GM23338 (cell line): ENCODE data around the gene C2orf49. TPM values are rescaled to one million over a fixed set of nuclear protein-coding genes. Genes with fewer than 3 reads are reported as not detected.

Source experiments
- ATAC-seq: fragments of 200-7000 bp; cut with Tn5 transposase; 3 replicates; pipeline ENCODE4 v1.9.1; 2020
- DNase-seq: peaks from one replicate; pipeline ENCODE4 v3.0.0-alpha.2; 2015; ENCODE audit warnings: low spot score
- H2AFZ ChIP-seq: fragments of 200-600 bp; sonication (generic); 2 replicates; pipeline ENCODE4 v1.8.0; 2016; ENCODE audit warnings: antibody characterized with exemption, mild to moderate bottlenecking, moderate library complexity
- H3F3A ChIP-seq: fragments of 200-600 bp; sonication (generic); replicated peaks from 2 replicates; pipeline ENCODE4 v1.8.0; 2017; ENCODE audit warnings: antibody characterized with exemption, mixed run types, low read depth
- H3K27ac ChIP-seq: fragments of 200-600 bp; sonication (generic); 2 replicates; pipeline ENCODE4 v1.6.1; 2016; ENCODE audit warnings: low read depth
- H3K27me3 ChIP-seq: fragments of 200-600 bp; sonication (generic); 2 replicates; pipeline ENCODE4 v1.8.0; 2016; ENCODE audit warnings: mild to moderate bottlenecking, mixed run types, moderate library complexity; ENCODE audit not compliant: insufficient read depth
- H3K36me3 ChIP-seq: fragments of 200-600 bp; sonication (generic); 2 replicates; pipeline ENCODE4 v1.8.0; 2016; ENCODE audit warnings: mild to moderate bottlenecking; ENCODE audit not compliant: insufficient read depth
- H3K4me1 ChIP-seq: fragments of 200-600 bp; sonication (generic); 2 replicates; pipeline ENCODE4 v1.8.0; 2016; ENCODE audit warnings: mild to moderate bottlenecking, moderate library complexity; ENCODE audit not compliant: insufficient read depth
- H3K4me2 ChIP-seq: fragments of 200-600 bp; sonication (generic); 2 replicates; pipeline ENCODE4 v1.7.1; 2017; ENCODE audit warnings: mixed run types
- H3K4me3 ChIP-seq: fragments of 200-600 bp; sonication (generic); 2 replicates; pipeline ENCODE4 v1.6.1; 2016; ENCODE audit warnings: mixed run types
- H3K79me2 ChIP-seq: fragments of 200-600 bp; sonication (generic); replicated peaks from 2 replicates; pipeline ENCODE4 v1.8.0; 2017; ENCODE audit warnings: mild to moderate bottlenecking; ENCODE audit not compliant: insufficient read depth
- H3K9me2 ChIP-seq: fragments of 200-600 bp; sonication (generic); 2 replicates; pipeline ENCODE4 v1.8.0; 2017; ENCODE audit not compliant: insufficient read depth
- H4K20me1 ChIP-seq: fragments of 200-600 bp; sonication (generic); replicated peaks from 2 replicates; pipeline ENCODE4 v1.8.0; 2017; ENCODE audit warnings: mild to moderate bottlenecking; ENCODE audit not compliant: insufficient read depth
- H3K27ac Mint-ChIP-seq: 2 replicates; pipeline ENCODE4 v1.8.0; 2020; ENCODE audit warnings: inconsistent platforms, mild to moderate bottlenecking, moderate library complexity, mixed read lengths
- H3K27me3 Mint-ChIP-seq: 3 replicates; pipeline ENCODE4 v1.8.0; 2022; ENCODE audit warnings: low read depth, mild to moderate bottlenecking, moderate library complexity, mixed read lengths, inconsistent platforms; ENCODE audit not compliant: insufficient read depth, poor library complexity
- H3K36me3 Mint-ChIP-seq: 3 replicates; pipeline ENCODE4 v1.8.0; 2021; ENCODE audit warnings: low read depth, mild to moderate bottlenecking, inconsistent platforms, moderate library complexity, mixed read lengths
- H3K4me1 Mint-ChIP-seq: 3 replicates; pipeline ENCODE4 v1.8.0; 2020; ENCODE audit warnings: mild to moderate bottlenecking, inconsistent platforms, mixed read lengths
- H3K4me3 Mint-ChIP-seq: 3 replicates; pipeline ENCODE4 v1.8.0; 2021; ENCODE audit warnings: moderate library complexity, mild to moderate bottlenecking, inconsistent platforms, mixed read lengths
- H3K9me3 Mint-ChIP-seq: 3 replicates; pipeline ENCODE4 v1.8.0; 2020; ENCODE audit warnings: moderate library complexity, mild to moderate bottlenecking, inconsistent platforms, mixed read lengths
- CREB1 ChIP-seq: fragments of 250-450 bp; sonication (Bioruptor Pico); IDR thresholded peaks from 2 replicates; pipeline ENCODE4 v1.5.0; 2020; ENCODE audit warnings: low read depth, mild to moderate bottlenecking, moderate library complexity
- CTCF ChIP-seq, 2 experiments: fragments of 200-600 bp in 1 of 2; sonication (generic) in 1 of 2; conservative IDR thresholded peaks; 2 replicates each; pipeline versions ENCODE4 v1.5.1 to v1.6.1; 2016 to 2017; ENCODE audit warnings: antibody characterized with exemption in 2 of 2, low read depth in 2 of 2, mild to moderate bottlenecking in 2 of 2, moderate library complexity in 1 of 2
- ETS1 ChIP-seq: IDR thresholded peaks from 2 replicates; pipeline ENCODE4 v1.6.1; 2016; ENCODE audit warnings: antibody characterized with exemption
- EZH2 ChIP-seq: fragments of 200-600 bp; sonication (generic); IDR thresholded peaks from one replicate; pipeline ENCODE4 v1.8.0; 2017; ENCODE audit warnings: antibody characterized with exemption, mild to moderate bottlenecking, low read depth; ENCODE audit not compliant: unreplicated experiment
- EZH2phosphoT487 ChIP-seq: fragments of 200-600 bp; sonication (generic); IDR thresholded peaks from one replicate; pipeline ENCODE4 v1.8.1; 2018; ENCODE audit warnings: antibody characterized with exemption; ENCODE audit not compliant: unreplicated experiment
- JUNB ChIP-seq: IDR thresholded peaks from one replicate; pipeline ENCODE4 v1.6.1; 2016; ENCODE audit warnings: antibody characterized with exemption; ENCODE audit not compliant: unreplicated experiment
- NANOG ChIP-seq: IDR thresholded peaks from 2 replicates; pipeline ENCODE4 v1.6.1; 2016; ENCODE audit warnings: antibody characterized with exemption, borderline replicate concordance
- POLR2AphosphoS5 ChIP-seq: IDR thresholded peaks from 2 replicates; pipeline ENCODE4 v1.6.1; 2016; ENCODE audit warnings: antibody characterized with exemption, low read depth
- REST ChIP-seq: IDR thresholded peaks from one replicate; pipeline ENCODE4 v1.6.1; 2018; ENCODE audit warnings: antibody characterized with exemption; ENCODE audit not compliant: unreplicated experiment
- STAT1 ChIP-seq: IDR thresholded peaks from one replicate; pipeline ENCODE4 v1.6.1; 2016; ENCODE audit warnings: antibody characterized with exemption; ENCODE audit not compliant: unreplicated experiment
- ZNF114 ChIP-seq: fragments of 250-450 bp; sonication (Bioruptor Pico); IDR thresholded peaks from 2 replicates; pipeline ENCODE4 v1.5.0; 2020; ENCODE audit warnings: mild to moderate bottlenecking, moderate library complexity
- ZNF331 ChIP-seq: fragments of 250-450 bp; sonication (Bioruptor Pico); IDR thresholded peaks from 2 replicates; pipeline ENCODE4 v1.5.0; 2020; ENCODE audit warnings: low read depth, mild to moderate bottlenecking, moderate library complexity
- ZNF462 ChIP-seq: fragments of 250-450 bp; sonication (Bioruptor Pico); IDR thresholded peaks from 2 replicates; pipeline ENCODE4 v1.5.0; 2020; ENCODE audit warnings: mild to moderate bottlenecking, moderate library complexity
- polyA plus RNA-seq: library from polyadenylated mRNA; unstranded; fragments of >200 nt; fragmentation: Nextera tagmentation; extraction: Ambion mirVana; gene quantifications from 2 replicates; pipeline ENCODE4 v1.2.1, GENCODE V29; 2016
- total RNA-seq: library from RNA; depleted of rRNA; stranded (reverse); fragments of >200 nt; shearing (Covaris generic); gene quantifications from 2 replicates; pipeline ENCODE4 v1.2.3, GENCODE V29; 2014

Gene C2orf49
- total and polyA plus RNA-seq, 2 experiments from 2014 or later = 19.6 to 33.8 TPM

- H3K9me2 ChIP-seq = no peaks in the 10 kb centered on the region
- no peaks in the 10 kb centered on the region for H3K27me3 ChIP-seq
- DNase-seq = no peak
- no peaks in the 10 kb centered on the region for H3K9me3 Mint-ChIP-seq
- H3K4me3 Mint-ChIP-seq = no peak overlapping the region
- H2AFZ ChIP-seq = no peak overlapping the region
- H3F3A ChIP-seq = no peaks in the 10 kb centered on the region
- ATAC-seq = no peak
- H3K36me3 Mint-ChIP-seq = peaks cover 23% of the 10 kb centered on the region
- H3K4me3 ChIP-seq = no peak overlapping the region
- no peaks in the 10 kb centered on the region for H3K4me1 ChIP-seq
- no peak overlapping the region for H3K27ac Mint-ChIP-seq
- H4K20me1 ChIP-seq = no peaks in the 10 kb centered on the region; the same call in 1 of the 2 replicates
- no peaks in the 10 kb centered on the region for H3K36me3 ChIP-seq
- H3K27ac ChIP-seq = no peak overlapping the region
- no peak overlapping the region for H3K4me2 ChIP-seq
- H3K79me2 ChIP-seq = no peaks in the 10 kb centered on the region
- peaks cover 4% of the 10 kb centered on the region for H3K27me3 Mint-ChIP-seq
- H3K4me1 Mint-ChIP-seq = 0 out of 3 replicates have a peak, but pooled peaks cover 2% of the 10 kb centered on the region
- TF ChIP-seq EZH2phosphoT487 = no peak
- no peak for TF ChIP-seq JUNB
- TF ChIP-seq NANOG = no peak
- no peak for TF ChIP-seq CTCF (conservative IDR thresholded peaks at IDR 0.05; ENCODE audit: low read depth in 2 of 2)
- no peak for TF ChIP-seq POLR2AphosphoS5
- no peak for TF ChIP-seq ZNF114 (CRISPR knock-in tag)
- TF ChIP-seq ZNF331 (CRISPR knock-in tag) = no peak
- TF ChIP-seq STAT1 = no peak
- TF ChIP-seq CREB1 (CRISPR knock-in tag) = no peak
- TF ChIP-seq ZNF462 = no peak
- no peak for TF ChIP-seq ETS1
- TF ChIP-seq EZH2 = no peak
- no peak for TF ChIP-seq REST
These were observed 33.8 kb downstream of the C2orf49 start for GRCh38 chr2:105371156-105371555.
